Measurements from ENCODE around the gene SCAND1.
A peak's percentile ranks its signal among the peaks of the same experiment; 100 is the strongest.
"Not testable (repeated sequence)": the region's sequence is repeated elsewhere in the genome, so short reads cannot be mapped to it uniquely, and the experiment has no call there.

Gene SCAND1

GRCh38 chr20:35954200-35954906, at the start of gene SCAND1:
SCAND1 (minus strand) TSS chr20:35954502; CDS start chr20:35954284, 218 bp downstream.
- peak; percentile 94 to 96 for DNase-seq

GRCh38 chr20:36004045-36004444, 49.7 kb upstream of the SCAND1 start:
- no peak for DNase-seq

DNA sequence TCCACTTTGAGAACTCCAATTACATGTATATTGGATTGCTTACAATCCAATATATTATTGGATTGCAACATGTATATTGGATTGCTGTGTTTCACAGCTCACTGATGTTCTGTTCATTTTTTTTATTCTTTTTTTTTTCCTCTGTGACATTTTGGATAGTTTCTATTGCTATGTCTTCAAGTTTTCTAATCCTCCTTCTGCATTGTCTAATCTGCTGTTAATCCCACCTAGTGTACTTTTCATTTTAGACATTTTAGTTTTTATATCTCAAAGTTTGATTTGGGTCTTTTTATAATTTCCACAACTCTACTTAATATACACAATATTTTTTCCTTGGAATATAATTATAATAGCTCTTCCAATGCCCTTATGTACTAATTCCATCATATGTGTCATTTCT, 48.6 kb upstream of the SCAND1 start:
- DNase-seq = no peak

GRCh38 chr20:36001331-36001730, 47.0 kb upstream of the SCAND1 start:
- not testable (repeated sequence) for DNase-seq

- DNase-seq = not testable (repeated sequence)
These were observed 42.2 kb upstream of the SCAND1 start for GRCh38 chr20:35996492-35996891.

- peak; percentile 82 to 86 for DNase-seq
These were observed 40.7 kb upstream of the SCAND1 start for GRCh38 chr20:35994994-35995453.

DNA sequence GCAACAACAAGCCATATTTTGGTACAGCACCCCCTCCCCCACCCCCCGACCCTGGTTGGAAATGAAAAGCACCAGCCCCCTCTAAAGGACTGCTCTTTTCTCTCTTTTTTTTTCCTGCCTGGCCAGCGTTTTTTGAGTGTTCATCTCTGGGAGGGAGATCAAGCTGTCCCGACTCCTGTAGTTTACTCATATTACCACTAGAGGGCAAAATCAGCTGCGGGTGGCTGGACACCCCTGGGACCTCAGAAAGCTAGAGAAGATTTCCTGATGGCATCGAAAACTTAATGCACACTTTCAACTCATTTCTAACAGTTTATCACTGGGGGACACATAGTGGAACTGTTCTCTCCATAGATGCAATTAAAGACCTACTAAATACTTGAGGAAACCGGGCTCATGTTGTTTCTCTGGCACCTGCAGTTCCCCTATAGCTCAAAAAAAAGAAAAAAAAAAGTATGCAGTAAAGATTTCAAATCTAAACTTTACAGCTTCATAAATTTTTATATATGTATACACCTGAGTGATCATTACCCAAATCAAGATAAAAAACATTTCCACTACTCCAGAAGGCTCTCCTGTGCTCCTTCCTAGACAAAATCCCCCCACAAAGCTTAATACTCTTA, 38.5 kb upstream of the SCAND1 start:
- peak; percentile 17 to 21 for DNase-seq

DNA sequence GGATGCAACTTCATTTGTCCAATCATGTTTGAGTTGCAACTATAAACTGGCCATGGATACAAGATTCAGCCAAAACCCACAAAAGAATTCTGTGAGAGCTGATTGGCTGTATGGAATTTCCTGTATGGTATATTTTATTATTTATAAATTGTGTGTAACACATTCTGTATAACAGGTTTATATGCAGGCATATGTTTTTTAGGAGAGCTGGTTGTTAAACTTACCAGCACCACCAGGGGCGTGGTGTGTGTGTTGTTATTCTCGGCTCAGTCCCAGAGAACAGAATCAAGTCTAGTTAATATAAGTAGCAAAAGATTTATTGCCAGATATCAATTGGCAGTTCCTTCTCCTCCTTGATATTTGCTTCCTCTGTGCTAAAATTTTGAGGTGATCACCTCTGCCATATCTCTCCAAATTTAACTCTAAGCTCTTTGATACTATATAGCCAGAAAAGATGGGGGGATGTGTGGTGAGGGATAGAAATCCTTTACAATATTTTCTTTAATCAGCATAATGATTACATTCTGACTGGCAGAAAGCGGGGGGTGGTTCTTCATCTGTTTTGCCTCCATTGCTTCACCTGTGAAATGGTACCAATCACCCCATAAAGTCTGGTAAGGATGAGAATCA, 37.0 kb upstream of the SCAND1 start:
- no peak for DNase-seq

GRCh38 chr20:35988910-35989463, 34.7 kb upstream of the SCAND1 start:
- DNase-seq = no peak

DNA sequence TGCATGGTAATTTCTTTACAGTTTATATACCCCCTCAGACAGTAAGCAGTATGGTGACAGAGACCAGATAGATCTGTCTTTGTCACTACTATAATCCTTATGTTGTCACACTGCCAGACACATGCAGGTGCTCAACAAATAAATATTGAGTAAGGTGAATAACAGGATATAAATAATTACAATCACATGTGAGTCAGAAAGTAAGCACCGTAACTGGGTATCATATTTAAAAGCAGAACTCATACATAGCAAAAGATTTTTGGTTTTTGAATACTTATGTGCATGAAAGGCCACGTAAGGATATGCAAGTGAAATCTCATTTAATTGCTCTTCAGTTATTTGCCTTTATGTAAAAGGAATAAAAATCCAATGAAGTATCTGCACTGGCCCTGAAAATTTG, 31.5 kb upstream of the SCAND1 start:
- DNase-seq = no peak

DNA sequence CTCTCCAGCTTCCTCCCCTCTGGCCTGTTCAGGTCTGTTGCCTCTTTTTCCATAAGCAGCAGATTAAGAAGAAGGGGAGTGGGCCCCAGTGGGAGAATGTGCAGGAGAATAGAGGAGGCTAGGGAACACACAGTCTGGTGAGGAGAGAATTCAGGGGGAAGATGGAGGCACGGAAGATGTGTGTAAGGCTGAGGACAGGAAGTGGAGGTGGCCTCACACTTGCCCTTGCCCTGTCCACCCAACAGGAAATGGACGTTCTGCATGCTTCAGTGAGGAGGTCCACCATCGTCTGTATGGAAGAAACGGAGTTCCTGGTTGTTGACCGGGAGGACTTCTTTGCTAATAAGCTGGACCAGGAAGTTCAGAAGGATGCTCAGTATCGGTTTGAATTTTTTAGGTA, 30.1 kb upstream of the SCAND1 start:
- DNase-seq = no peak

DNA sequence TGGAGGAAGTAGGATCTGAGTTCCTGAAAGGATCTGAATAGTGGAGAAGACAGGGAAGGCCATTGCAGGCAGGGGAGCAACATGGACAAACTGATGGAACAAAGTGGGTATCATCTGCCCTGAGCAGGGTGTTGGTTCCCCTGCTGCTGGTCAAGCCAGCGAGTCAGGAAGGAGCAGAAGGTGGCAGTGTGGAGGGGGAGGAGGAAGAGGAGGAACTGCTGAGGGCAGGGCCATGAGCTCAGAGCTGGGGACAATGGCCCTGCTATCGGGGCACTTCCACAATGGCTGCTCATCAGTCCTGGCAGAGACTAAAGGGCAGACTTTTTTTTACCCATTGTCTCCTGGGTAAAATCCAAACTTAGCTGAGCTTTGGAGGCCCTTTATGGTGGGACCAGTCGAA, 27.7 kb upstream of the SCAND1 start:
- no peak for DNase-seq

GRCh38 chr20:35979544-35979943, 25.2 kb upstream of the SCAND1 start:
- DNase-seq = no peak

DNA sequence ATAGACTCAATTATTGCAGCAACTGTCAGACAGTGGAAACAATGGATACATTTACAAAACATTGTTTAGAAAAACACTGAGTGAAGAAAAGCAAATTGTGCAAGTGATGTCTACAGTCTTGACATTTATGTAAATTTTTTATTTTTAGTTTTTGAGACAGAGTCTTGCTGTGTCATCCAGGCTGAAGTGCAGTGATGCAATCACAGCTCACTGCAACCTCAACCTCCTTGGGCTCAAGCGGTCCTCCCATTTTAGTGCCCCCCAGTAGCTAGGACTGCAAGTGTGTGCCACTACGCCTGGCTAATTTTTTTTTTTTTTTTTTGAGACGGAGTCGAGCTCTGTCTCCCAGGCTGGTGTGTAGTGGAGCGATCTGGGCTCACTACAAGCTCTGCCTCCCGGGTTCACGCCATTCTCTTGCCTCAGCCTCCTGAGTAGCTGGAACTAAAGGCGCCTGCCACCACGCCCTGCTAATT, 23.8 kb upstream of the SCAND1 start:
- no peak for DNase-seq

DNA sequence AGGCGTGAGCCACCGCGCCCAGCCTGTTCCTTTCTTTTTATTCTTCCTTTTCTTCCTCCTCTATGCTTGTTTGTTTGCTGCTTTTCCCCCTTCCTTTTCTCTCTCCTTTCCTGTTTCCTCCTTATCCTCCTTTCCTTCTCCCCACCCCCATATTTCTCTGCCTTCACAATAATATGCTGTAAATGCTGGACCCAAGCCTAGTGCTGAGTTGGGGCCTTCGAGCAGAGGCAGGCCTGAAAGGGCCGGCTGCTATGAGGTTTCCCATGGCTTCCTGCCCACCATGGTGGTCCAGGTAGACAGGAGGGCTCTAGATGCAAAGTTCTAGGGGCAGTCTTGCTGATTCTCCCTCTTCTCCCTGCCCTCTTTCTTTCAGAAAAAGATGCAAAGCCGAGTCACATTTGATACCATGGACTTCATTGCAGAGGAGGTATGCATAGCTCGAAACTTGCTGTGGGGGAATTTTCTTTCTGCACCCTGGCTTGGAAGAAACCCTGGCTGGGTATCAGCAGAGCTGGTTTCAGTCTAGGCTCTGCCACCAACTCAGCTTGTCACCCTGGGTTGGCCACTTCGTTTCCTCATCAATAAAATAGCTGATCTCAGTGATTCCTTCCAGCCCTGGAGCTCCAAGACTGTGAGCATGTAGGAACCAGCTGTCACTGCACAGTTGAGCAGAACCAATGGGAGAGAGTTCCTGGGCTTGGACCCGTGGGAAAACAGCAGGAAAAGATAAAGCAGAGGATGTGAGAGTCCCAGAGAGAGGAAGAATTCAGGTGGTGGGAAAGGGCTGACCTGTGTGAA, 21.5 kb upstream of the SCAND1 start:
- DNase-seq = no peak

DNA sequence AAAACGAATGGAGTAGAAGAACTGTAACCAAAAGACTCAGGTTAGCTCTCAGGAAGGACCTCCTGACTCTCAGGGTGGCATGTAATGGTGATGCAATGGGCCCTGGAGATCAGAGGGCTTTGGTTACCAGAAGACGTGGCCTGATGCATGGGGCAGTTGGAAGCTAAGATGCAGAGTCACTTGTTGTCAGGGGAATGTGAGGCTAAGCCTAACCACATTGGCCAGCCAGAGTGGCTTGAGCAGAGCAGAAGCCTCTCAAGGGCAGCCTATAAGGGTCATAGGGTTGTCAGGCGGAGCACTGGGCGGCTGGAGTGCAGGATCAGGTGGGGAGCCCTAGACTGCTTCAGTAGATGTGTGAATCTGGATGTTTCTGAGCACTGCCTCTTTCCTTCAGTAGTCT, 20.0 kb upstream of the SCAND1 start:
- DNase-seq = no peak

DNA sequence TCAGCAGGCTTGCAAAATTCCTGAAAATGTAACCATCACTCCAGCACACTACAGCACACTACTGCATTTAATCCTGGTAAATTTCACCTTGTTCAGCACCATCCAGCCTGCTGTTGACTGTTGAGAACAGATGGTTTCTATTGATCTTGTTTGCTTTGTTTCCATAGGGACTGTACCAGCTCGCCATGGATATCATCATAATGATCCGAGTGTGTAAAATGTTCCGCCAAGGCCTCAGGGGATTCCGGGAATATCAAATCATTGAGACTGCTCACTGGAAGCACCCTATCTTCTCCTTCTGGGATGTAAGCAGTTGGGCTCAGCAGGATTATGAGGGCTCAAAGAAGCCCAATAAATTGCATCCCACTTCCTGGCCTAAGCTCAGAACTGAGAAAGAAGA, 18.2 kb upstream of the SCAND1 start:
- DNase-seq = no peak

GRCh38 chr20:35971981-35972380, 17.7 kb upstream of the SCAND1 start:
- no peak for DNase-seq

GRCh38 chr20:35968930-35969329, 14.6 kb upstream of the SCAND1 start:
- no peak for DNase-seq

DNA sequence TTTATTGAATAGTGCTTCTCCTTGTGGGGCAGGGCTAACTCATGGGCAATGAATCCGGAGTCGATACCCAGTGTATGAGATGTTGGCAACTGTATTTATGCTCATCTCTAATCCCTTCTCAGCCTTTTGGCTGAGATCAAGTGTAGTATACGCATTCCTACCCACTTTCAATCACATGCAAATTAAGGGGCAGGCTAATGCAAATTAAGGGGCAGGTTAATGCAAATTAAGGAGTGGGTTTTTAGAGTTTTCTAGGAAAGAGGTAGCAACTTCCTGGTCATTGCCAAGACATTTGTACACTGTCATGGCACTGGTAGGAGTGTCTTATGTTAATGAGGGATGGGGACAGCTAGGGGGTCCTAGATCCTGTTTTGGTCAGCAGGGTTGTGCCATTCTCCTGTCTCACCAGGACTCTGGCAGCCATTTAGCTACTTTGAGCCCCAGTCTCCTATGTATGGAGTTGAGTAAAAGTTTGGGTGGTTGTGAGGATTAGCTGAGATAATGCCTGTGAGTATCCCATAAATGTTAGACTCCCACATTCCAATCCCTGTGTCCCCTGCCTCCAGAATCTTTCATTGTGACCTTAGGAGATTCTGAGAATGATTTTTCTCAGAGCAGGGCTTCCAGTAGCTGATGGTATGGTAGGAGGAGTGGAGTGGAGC, 13.8 kb upstream of the SCAND1 start, which contains the start of gene CNBD2:
Gene CNBD2, plus strand, starts transcription at position 612 of the 662 bp plus-strand sequence. CDS start 173 bp downstream, outside the sequence.
- no peak for DNase-seq

- no peak for DNase-seq
These were observed 9.6 kb upstream of the SCAND1 start for GRCh38 chr20:35963878-35964277.

DNA sequence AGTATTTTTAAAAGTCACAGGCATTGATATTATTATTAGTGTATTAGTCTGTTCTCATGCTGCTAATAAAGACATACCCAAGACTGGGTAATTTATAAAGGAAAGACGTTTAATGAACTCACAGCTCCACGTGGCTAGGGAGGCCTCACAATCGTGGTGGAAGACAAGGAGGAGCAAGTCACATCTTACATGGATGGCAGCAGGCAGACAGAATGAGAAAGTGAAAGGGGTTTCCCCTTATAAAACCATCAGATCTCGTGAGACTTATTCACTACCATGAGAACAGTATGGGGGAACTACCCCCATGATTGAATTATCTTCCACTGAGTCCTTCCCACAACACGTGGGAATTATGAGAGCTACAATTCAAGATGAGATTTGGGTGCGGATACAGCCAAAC, 5.0 kb upstream of the SCAND1 start:
- not testable (repeated sequence) for DNase-seq
